ENCODE results near the gene HYAL3. TPM values are rescaled to one million over a fixed set of nuclear protein-coding genes. Genes with fewer than 3 reads are reported as not detected.
A peak's percentile ranks its signal among the peaks of the same experiment; 100 is the strongest.

Gene HYAL3
- total RNA-seq, 1 experiment from 2014 or later: 2.9 TPM

DNA sequence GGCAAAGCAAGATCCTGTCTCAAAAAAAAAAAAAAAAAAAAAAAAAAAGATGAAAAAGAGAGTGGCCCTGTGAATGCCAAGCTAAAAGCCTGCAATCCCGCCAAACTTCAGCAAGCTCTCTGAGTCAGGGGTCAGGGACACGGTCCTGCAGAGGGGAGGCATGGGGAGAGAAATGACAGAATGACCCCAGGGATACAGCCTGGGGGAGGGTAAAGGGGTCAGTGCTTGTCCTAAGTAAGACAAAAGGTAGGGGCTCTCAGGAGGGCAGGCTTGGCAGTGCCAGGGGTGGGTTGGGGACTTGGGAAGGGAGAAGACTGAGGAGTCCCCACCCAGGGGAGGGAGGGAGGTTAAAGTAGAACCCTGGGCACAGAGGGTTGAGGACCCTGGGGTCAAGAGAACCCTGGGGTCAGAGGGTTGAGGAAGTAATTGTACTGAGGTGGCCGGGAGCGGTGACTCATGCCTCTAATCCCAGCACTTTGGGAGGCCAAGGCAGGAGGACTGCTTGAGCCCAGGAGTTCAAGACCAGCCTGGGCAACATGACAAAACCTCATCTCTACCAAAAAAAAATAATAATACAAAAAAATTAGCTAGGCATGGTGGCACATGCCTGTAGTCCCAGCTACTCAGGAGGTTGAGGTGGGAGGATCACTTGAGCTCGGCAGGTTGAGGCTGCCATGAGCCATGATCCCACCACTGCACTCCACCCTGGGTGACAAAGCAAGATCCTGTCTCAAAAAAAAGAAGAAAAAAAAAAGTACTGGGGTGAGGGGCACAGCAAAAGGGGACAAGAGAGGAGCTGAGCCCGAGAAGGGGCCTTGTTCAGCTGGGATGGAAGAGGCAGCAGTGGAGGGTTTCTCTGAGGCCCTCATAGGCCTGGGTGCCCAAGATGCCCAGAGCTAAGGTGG lies 35.5 kb downstream of the HYAL3 start:
- Mint-ChIP-seq H3K27me3 (ENCODE audit: low read depth) (no peaks in the 10 kb centered on the region; the same call in 1 of the 2 replicates), H3K9me3 (no peaks in the 10 kb centered on the region), H3K4me3 (peak overlapping the region; percentile 49), H3K4me1 (peaks cover 54% of the 10 kb centered on the region), H3K36me3 (no peaks in the 10 kb centered on the region), H3K27ac (peak overlapping the region; percentile 99)
- DNase-seq (ENCODE audit: low spot score) (no peak), ATAC-seq (no peak)
- ChIA-PET POLR2A (interaction anchor here (0.6 to 1.8 kb wide), 9 partner anchors 17 to 324 kb away, joined by 3 to 13 read pairs (median 7); partner anchors contain the start of genes HYAL3 and NAA80), CTCF (interaction anchor here (0.5 to 4.4 kb wide), 26 partner anchors 9 to 1937 kb away, joined by 3 to 73 read pairs (median 6); partner anchors contain the start of genes GNAI2, GNAT1, HYAL1 and HYAL3)
- TF ChIP-seq, protein P1, sequence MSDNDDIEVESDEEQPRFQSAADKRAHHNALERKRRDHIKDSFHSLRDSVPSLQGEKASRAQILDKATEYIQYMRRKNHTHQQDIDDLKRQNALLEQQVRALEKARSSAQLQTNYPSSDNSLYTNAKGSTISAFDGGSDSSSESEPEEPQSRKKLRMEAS (CRISPR knock-in tag; IDR thresholded peaks at IDR 0.05): 0 out of 2 replicates have a peak, but pooled peaks have one; percentile 1
- TF ChIP-seq, protein P2, sequence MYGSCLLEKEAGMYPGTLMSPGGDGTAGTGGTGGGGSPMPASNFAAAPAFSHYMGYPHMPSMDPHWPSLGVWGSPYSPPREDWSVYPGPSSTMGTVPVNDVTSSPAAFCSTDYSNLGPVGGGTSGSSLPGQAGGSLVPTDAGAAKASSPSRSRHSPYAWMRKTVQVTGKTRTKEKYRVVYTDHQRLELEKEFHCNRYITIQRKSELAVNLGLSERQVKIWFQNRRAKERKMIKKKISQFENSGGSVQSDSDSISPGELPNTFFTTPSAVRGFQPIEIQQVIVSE (CRISPR knock-in tag; IDR thresholded peaks at IDR 0.05; ENCODE audit: borderline replicate concordance): no peak

DNA sequence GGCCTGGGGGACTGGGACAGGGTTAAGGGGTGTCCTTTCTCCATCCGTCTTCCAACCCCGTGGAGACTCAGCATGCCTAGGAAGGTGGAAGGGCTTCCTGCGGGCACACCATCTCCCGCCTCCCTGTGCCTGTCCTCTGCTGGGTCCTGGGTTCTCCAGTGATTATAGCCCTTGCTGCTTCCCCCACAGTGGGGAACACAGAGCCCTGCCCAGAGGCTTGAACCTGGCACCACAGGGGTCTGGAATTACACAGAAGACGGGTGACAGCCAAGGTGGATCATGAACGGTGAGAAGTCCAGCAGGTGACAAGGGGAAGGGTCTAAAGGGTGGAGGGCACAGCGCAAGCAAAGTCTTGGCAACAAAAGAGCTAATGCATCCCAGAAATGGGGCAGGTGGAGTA lies 36.4 kb downstream of the HYAL3 start:
- Mint-ChIP-seq H3K36me3 (peaks cover 2% of the 10 kb centered on the region; the same call in 1 of the 2 replicates), H3K4me1 (peaks cover 44% of the 10 kb centered on the region), H3K27me3 (ENCODE audit: low read depth) (no peaks in the 10 kb centered on the region; the same call in 1 of the 2 replicates), H3K4me3 (no peak overlapping the region), H3K27ac (no peak overlapping the region), H3K9me3 (no peaks in the 10 kb centered on the region)
- ATAC-seq (no peak), DNase-seq (ENCODE audit: low spot score) (no peak)
- ChIA-PET POLR2A (no interaction called here), CTCF (interaction anchor here (0.6 to 4.4 kb wide), 11 partner anchors 13 to 1938 kb away, joined by 3 to 73 read pairs (median 10); partner anchors contain the start of genes GNAT1 and HYAL1)
- TF ChIP-seq, protein P3, sequence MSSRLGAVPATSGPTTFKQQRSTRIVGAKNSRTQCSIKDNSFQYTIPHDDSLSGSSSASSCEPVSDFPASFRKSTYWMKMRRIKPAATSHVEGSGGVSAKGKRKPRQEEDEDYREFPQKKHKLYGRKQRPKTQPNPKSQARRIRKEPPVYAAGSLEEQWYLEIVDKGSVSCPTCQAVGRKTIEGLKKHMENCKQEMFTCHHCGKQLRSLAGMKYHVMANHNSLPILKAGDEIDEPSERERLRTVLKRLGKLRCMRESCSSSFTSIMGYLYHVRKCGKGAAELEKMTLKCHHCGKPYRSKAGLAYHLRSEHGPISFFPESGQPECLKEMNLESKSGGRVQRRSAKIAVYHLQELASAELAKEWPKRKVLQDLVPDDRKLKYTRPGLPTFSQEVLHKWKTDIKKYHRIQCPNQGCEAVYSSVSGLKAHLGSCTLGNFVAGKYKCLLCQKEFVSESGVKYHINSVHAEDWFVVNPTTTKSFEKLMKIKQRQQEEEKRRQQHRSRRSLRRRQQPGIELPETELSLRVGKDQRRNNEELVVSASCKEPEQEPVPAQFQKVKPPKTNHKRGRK (CRISPR knock-in tag; IDR thresholded peaks at IDR 0.05; ENCODE audit: borderline replicate concordance): no peak
- no peak for TF ChIP-seq ELF4 (CRISPR knock-in tag; IDR thresholded peaks at IDR 0.05; ENCODE audit: low read depth)
- TF ChIP-seq ATF1 (CRISPR knock-in tag; IDR thresholded peaks at IDR 0.05): no peak
- no peak for TF ChIP-seq ZNF219 (CRISPR knock-in tag; IDR thresholded peaks at IDR 0.05; ENCODE audit: borderline replicate concordance)
- no peak for TF ChIP-seq ZNF263 (CRISPR knock-in tag; IDR thresholded peaks at IDR 0.05; ENCODE audit: low read depth)
- no peak for TF ChIP-seq TEAD4 (CRISPR knock-in tag; IDR thresholded peaks at IDR 0.05)
- no peak for TF ChIP-seq RELA (CRISPR knock-in tag; IDR thresholded peaks at IDR 0.05; ENCODE audit: borderline replicate concordance)
- TF ChIP-seq, protein P4, sequence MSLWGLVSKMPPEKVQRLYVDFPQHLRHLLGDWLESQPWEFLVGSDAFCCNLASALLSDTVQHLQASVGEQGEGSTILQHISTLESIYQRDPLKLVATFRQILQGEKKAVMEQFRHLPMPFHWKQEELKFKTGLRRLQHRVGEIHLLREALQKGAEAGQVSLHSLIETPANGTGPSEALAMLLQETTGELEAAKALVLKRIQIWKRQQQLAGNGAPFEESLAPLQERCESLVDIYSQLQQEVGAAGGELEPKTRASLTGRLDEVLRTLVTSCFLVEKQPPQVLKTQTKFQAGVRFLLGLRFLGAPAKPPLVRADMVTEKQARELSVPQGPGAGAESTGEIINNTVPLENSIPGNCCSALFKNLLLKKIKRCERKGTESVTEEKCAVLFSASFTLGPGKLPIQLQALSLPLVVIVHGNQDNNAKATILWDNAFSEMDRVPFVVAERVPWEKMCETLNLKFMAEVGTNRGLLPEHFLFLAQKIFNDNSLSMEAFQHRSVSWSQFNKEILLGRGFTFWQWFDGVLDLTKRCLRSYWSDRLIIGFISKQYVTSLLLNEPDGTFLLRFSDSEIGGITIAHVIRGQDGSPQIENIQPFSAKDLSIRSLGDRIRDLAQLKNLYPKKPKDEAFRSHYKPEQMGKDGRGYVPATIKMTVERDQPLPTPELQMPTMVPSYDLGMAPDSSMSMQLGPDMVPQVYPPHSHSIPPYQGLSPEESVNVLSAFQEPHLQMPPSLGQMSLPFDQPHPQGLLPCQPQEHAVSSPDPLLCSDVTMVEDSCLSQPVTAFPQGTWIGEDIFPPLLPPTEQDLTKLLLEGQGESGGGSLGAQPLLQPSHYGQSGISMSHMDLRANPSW (CRISPR knock-in tag; conservative IDR thresholded peaks at IDR 0.05; ENCODE audit: low read depth): no peak
- TF ChIP-seq, protein P5, sequence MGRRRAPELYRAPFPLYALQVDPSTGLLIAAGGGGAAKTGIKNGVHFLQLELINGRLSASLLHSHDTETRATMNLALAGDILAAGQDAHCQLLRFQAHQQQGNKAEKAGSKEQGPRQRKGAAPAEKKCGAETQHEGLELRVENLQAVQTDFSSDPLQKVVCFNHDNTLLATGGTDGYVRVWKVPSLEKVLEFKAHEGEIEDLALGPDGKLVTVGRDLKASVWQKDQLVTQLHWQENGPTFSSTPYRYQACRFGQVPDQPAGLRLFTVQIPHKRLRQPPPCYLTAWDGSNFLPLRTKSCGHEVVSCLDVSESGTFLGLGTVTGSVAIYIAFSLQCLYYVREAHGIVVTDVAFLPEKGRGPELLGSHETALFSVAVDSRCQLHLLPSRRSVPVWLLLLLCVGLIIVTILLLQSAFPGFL (CRISPR knock-in tag; IDR thresholded peaks at IDR 0.05; ENCODE audit: borderline replicate concordance): no peak
- no peak for TF ChIP-seq ETV6 (CRISPR knock-in tag; IDR thresholded peaks at IDR 0.05)
- no peak for TF ChIP-seq CBFB (CRISPR knock-in tag; IDR thresholded peaks at IDR 0.05; ENCODE audit: low read depth)
- no peak for TF ChIP-seq FOXJ3 (CRISPR knock-in tag; IDR thresholded peaks at IDR 0.05; ENCODE audit: borderline replicate concordance)
- no peak for TF ChIP-seq ZNF671 (CRISPR knock-in tag; IDR thresholded peaks at IDR 0.05)
- TF ChIP-seq, protein P1 (CRISPR knock-in tag; IDR thresholded peaks at IDR 0.05): no peak
- no peak for TF ChIP-seq HMGA2 (CRISPR knock-in tag; IDR thresholded peaks at IDR 0.05)
- no peak for TF ChIP-seq CREB1 (CRISPR knock-in tag; IDR thresholded peaks at IDR 0.05)
- TF ChIP-seq GABPB1 (CRISPR knock-in tag; IDR thresholded peaks at IDR 0.05): no peak
- TF ChIP-seq, protein P6, sequence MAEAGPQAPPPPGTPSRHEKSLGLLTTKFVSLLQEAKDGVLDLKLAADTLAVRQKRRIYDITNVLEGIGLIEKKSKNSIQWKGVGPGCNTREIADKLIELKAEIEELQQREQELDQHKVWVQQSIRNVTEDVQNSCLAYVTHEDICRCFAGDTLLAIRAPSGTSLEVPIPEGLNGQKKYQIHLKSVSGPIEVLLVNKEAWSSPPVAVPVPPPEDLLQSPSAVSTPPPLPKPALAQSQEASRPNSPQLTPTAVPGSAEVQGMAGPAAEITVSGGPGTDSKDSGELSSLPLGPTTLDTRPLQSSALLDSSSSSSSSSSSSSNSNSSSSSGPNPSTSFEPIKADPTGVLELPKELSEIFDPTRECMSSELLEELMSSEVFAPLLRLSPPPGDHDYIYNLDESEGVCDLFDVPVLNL (CRISPR knock-in tag; IDR thresholded peaks at IDR 0.05; ENCODE audit: borderline replicate concordance, low read depth): no peak
- no peak for TF ChIP-seq SMAD3 (CRISPR knock-in tag; IDR thresholded peaks at IDR 0.05; ENCODE audit: borderline replicate concordance)
